ENCODE measurements around the gene METTL3. TPM values are rescaled to one million over a fixed set of nuclear protein-coding genes. Genes with fewer than 3 reads are reported as not detected.

Gene METTL3
- total and polyA plus RNA-seq, 2 of the 13 experiments (the other 11 are each of a cell fraction or from before 2014, with no cell fraction given), result 123 to 130 TPM

GRCh38 chr14:21529515-21529914, 18.4 kb upstream of the METTL3 start (continued):
- TF ChIP-seq ZNF770 (CRISPR knock-in tag; IDR thresholded peaks at IDR 0.05) (peak; percentile 90), ZNF34 (CRISPR knock-in tag; IDR thresholded peaks at IDR 0.05; ENCODE audit: borderline replicate concordance) (no peak), SMAD9 (CRISPR knock-in tag; IDR thresholded peaks at IDR 0.05) (no peak)

- H3K9me3 ChIP-seq (ENCODE audit: low read length), result no peaks in the 10 kb centered on the region
- ATAC-seq, result peak; percentile 64
- peak; percentile 93 for DNase-seq (ENCODE audit: low spot score)
- ChIA-PET POLR2A (interaction anchor here (1.6 to 10.8 kb wide), 4 partner anchors 12 to 73 kb away, joined by 5 to 173 read pairs (median 12); partner anchors contain the start of genes CHD8 and METTL3), CTCF (ENCODE audit: low intra/inter-chr PET ratio, low total read pairs) (no interaction called here)
- H3K27me3 ChIP-seq (ENCODE audit: control insufficient read depth in 1 of 2, insufficient read depth in 2 of 2, low read length in 2 of 2), result no peaks in the 10 kb centered on the region
- intact Hi-C loops (cut with micrococcal nuclease; ENCODE audit: unreplicated experiment), result loop anchor here (1.0 kb wide), 1 partner anchor 51 kb away; the partner anchor contains the start of gene TOX4
- peaks cover 46% of the 10 kb centered on the region for H3K4me1 ChIP-seq (ENCODE audit: insufficient read depth, low read length)
- H4K20me1 ChIP-seq (ENCODE audit: insufficient read depth, low read length), result no peaks in the 10 kb centered on the region
- H3K27ac ChIP-seq (ENCODE audit: extremely low read length, insufficient read depth, low read length), result peak overlapping the region; percentile 85
- peak overlapping the region in 2 of 3 experiments; percentile 19 to 22; a peak in 3 of 6 replicates for H3K4me3 ChIP-seq (replicated peaks in 1 of 3; ENCODE audit: insufficient read depth in 1 of 3, low read depth in 2 of 3, low read length in 3 of 3)
- 8% methylated on average over 4 of the region's 4 CpGs for WGBS (ENCODE audit: low lambda C conversion rate)
- no peaks in the 10 kb centered on the region for H3K79me2 ChIP-seq (ENCODE audit: insufficient read depth, low read length)
- no TSS peak for BruUV-seq (replicated peaks)
- in situ Hi-C loops (cut with HindIII; ENCODE audit: extremely low pct_ligation_motif_present, low pct_unique_long_range_greater_than_20kb), result no loop called here
- H2AFZ ChIP-seq (ENCODE audit: low read length), result peak overlapping the region; percentile 59
- FAIRE-seq, result peak; percentile 97
- H3K4me2 ChIP-seq (ENCODE audit: low read depth, low read length), result peak overlapping the region; percentile 68
- no peaks in the 10 kb centered on the region for H3K36me3 ChIP-seq (replicated peaks in 1 of 2; ENCODE audit: control insufficient read depth in 1 of 2, insufficient read depth in 2 of 2, low read length in 2 of 2)
- peak overlapping the region; percentile 57 for H3K9ac ChIP-seq (ENCODE audit: insufficient read depth, low read depth, low read length)
- peak; percentile 84 for TF ChIP-seq PITX1 (CRISPR knock-in tag; IDR thresholded peaks at IDR 0.05)
- no peak for TF ChIP-seq SETDB1 (CRISPR knock-in tag; IDR thresholded peaks at IDR 0.05; ENCODE audit: borderline replicate concordance)
- no peak for TF ChIP-seq ZBTB40 (IDR thresholded peaks at IDR 0.05)
- no peak for TF ChIP-seq ZBTB40 (CRISPR knock-in tag; IDR thresholded peaks at IDR 0.05)
Observed at GRCh38 chr14:21528381-21529348, 17.5 kb upstream of the METTL3 start.
